Ishikawa (cell line): ENCODE data around the gene HNRNPA2B1.

ENCODE experiments used
- CREB1 ChIP-seq: IDR thresholded peaks from 2 replicates; pipeline ENCODE4 v1.6.1; 2012; ENCODE audit warnings: low read depth
- EGR1 ChIP-seq: IDR thresholded peaks from 2 replicates; pipeline ENCODE4 v1.6.1; 2012
- EP300 ChIP-seq: IDR thresholded peaks from 2 replicates; pipeline ENCODE4 v1.6.1; 2012; ENCODE audit warnings: borderline replicate concordance
- FOXM1 ChIP-seq: IDR thresholded peaks from 2 replicates; pipeline ENCODE4 v1.6.1; 2012; ENCODE audit warnings: low read depth, borderline replicate concordance
- RAD21 ChIP-seq: IDR thresholded peaks from 2 replicates; pipeline ENCODE4 v1.6.1; 2012; ENCODE audit warnings: low read depth
- TAF1 ChIP-seq: IDR thresholded peaks from 2 replicates; pipeline ENCODE4 v1.6.1; 2012; ENCODE audit warnings: low read depth, mild to moderate bottlenecking
- TCF12 ChIP-seq: IDR thresholded peaks from 2 replicates; pipeline ENCODE4 v1.6.1; 2012; ENCODE audit warnings: low read depth
- YY1 ChIP-seq: IDR thresholded peaks from 2 replicates; pipeline ENCODE4 v1.6.1; 2012; ENCODE audit warnings: low read depth
- TF ChIP-seq, protein P1 (sequence below): IDR thresholded peaks from 2 replicates; pipeline ENCODE4 v1.6.1; 2012
- TF ChIP-seq, protein P2 (sequence below): IDR thresholded peaks from 2 replicates; pipeline ENCODE4 v1.6.1; 2012
- TF ChIP-seq, protein P3 (sequence below): IDR thresholded peaks from 2 replicates; pipeline ENCODE4 v1.6.1; 2012; ENCODE audit warnings: low read depth, mild to moderate bottlenecking

DNA sequence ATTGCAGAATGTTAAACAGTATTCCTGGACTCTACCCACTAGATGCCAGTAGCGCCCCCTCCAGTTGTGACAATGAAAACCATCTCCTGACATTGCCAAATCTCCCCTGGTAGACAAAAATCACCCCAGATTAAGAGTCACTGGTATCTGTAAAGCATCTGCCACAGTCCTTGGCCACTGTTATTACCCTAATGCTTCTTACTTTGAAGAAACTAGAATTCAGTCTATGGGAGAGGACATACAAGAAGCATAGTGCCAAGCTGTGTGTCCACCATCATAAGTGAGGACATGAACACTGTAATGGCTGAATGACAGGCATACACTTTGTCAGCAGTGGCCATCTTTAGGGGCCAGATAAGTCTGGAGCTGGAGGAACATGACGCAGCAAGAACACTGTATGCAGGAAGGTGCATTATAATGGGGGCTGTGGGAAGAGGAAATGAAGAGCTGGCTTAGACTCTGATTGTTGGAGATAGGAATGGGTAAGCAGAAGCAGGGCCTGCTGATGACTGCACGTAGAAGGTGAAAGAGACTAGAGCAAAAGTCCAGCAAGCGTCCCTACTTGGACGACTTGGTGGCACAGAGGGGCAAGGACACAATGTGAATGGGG, 33.5 kb upstream of the HNRNPA2B1 start:
- TF ChIP-seq FOXM1, result no peak
- TF ChIP-seq, protein P1, sequence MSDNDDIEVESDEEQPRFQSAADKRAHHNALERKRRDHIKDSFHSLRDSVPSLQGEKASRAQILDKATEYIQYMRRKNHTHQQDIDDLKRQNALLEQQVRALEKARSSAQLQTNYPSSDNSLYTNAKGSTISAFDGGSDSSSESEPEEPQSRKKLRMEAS, result no peak
- no peak for TF ChIP-seq EP300
- no peak for TF ChIP-seq TCF12
- no peak for TF ChIP-seq RAD21
- TF ChIP-seq, protein P2, sequence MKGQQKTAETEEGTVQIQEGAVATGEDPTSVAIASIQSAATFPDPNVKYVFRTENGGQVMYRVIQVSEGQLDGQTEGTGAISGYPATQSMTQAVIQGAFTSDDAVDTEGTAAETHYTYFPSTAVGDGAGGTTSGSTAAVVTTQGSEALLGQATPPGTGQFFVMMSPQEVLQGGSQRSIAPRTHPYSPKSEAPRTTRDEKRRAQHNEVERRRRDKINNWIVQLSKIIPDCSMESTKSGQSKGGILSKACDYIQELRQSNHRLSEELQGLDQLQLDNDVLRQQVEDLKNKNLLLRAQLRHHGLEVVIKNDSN, result no peak
- no peak for TF ChIP-seq CREB1
- TF ChIP-seq, protein P3, sequence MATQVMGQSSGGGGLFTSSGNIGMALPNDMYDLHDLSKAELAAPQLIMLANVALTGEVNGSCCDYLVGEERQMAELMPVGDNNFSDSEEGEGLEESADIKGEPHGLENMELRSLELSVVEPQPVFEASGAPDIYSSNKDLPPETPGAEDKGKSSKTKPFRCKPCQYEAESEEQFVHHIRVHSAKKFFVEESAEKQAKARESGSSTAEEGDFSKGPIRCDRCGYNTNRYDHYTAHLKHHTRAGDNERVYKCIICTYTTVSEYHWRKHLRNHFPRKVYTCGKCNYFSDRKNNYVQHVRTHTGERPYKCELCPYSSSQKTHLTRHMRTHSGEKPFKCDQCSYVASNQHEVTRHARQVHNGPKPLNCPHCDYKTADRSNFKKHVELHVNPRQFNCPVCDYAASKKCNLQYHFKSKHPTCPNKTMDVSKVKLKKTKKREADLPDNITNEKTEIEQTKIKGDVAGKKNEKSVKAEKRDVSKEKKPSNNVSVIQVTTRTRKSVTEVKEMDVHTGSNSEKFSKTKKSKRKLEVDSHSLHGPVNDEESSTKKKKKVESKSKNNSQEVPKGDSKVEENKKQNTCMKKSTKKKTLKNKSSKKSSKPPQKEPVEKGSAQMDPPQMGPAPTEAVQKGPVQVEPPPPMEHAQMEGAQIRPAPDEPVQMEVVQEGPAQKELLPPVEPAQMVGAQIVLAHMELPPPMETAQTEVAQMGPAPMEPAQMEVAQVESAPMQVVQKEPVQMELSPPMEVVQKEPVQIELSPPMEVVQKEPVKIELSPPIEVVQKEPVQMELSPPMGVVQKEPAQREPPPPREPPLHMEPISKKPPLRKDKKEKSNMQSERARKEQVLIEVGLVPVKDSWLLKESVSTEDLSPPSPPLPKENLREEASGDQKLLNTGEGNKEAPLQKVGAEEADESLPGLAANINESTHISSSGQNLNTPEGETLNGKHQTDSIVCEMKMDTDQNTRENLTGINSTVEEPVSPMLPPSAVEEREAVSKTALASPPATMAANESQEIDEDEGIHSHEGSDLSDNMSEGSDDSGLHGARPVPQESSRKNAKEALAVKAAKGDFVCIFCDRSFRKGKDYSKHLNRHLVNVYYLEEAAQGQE, result no peak
- TF ChIP-seq TAF1, result no peak
- TF ChIP-seq YY1, result no peak
- no peak for TF ChIP-seq EGR1
